WI38 (cell line): ENCODE measurements around the gene JCHAIN.
"Not testable (repeated sequence)": the region's sequence is repeated elsewhere in the genome, so short reads cannot be mapped to it uniquely, and the experiment has no call there.

Experiments used
- H3K4me3 ChIP-seq: 2 replicates; pipeline ENCODE4 v1.5.1; 2011; ENCODE audit warnings: low read depth, mild to moderate bottlenecking, control low read depth, low read length
- TF ChIP-seq, protein P1 (sequence below): IDR thresholded peaks from 2 replicates; pipeline ENCODE4 v1.5.1; 2012; ENCODE audit warnings: low read depth, mild to moderate bottlenecking, control low read depth, low read length

JCHAIN gene

DNA sequence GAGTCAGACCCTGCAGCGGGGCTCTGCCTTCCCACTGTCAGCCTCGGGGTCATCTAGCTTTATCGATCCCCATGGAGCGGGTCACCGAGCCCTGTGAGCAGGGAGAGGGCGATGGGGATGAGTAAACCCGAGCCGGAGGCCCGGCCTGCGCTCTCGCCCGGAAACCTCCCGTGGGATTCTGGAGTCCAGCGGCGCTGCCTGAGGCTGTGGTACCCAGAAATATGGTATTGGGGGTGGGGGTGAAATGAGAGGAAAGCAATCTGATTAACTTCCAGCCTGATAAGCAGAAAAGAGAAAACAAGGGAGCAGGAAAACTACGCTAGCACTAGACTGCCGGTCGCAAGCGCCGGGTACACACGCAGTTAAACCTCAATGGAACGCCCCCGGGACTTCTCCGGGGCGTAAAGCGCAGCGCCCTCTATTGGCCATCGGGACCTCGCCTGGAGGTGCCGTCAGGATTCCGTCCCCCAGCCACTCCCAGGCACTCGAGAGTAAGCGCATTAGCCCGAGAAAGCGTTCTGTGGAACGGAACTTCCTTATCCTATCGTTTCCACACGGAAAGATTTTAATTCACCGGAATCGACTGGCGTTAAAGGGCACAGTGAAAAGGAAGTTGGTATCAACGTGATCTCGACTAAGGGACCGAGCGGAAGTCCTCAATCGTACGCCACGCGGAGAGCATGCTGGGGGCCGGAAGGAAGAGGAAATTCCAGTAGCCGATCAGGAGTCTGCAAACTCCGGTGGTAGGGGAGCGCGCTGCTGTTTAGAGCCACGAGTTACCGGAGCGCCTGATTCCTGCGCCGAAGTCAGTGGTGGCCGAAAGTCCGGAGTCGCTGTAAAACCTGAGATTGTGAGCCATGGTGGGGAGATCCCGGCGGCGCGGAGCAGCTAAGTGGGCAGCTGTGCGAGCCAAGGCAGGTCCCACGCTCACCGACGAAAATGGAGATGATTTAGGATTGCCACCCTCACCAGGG lies 21.8 kb upstream of the JCHAIN start, which contains the start of gene UTP3:
UTP3 (plus strand) TSS at position 712 of the 974 bp plus-strand sequence; CDS start at position 858, 146 bp downstream.
- peak within 1 kb of the TSS; percentile 94 for H3K4me3 ChIP-seq
- TF ChIP-seq, protein P1, sequence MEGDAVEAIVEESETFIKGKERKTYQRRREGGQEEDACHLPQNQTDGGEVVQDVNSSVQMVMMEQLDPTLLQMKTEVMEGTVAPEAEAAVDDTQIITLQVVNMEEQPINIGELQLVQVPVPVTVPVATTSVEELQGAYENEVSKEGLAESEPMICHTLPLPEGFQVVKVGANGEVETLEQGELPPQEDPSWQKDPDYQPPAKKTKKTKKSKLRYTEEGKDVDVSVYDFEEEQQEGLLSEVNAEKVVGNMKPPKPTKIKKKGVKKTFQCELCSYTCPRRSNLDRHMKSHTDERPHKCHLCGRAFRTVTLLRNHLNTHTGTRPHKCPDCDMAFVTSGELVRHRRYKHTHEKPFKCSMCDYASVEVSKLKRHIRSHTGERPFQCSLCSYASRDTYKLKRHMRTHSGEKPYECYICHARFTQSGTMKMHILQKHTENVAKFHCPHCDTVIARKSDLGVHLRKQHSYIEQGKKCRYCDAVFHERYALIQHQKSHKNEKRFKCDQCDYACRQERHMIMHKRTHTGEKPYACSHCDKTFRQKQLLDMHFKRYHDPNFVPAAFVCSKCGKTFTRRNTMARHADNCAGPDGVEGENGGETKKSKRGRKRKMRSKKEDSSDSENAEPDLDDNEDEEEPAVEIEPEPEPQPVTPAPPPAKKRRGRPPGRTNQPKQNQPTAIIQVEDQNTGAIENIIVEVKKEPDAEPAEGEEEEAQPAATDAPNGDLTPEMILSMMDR, result peak; percentile 88

DNA sequence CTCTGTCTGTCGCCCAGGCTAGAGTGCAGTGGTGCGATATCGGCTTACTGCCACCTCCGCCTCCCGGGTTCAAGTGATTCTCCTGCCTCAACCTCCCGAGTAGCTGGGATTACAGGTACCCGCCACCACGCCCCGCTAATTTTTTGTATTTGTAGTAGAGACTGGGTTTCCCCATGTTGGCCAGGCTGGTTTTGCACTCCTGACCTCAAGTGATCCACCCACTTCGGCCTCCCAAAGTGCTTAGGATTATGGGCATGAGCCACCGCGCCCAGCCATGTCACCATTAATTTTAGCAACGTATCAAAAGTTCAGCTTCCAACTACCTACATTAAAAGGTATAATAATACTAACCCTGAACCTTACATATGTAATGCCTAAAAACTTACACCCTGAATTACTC lies 21.1 kb upstream of the JCHAIN start:
- peak overlapping the region; percentile 94 for H3K4me3 ChIP-seq
- TF ChIP-seq, protein P1, result no peak

DNA sequence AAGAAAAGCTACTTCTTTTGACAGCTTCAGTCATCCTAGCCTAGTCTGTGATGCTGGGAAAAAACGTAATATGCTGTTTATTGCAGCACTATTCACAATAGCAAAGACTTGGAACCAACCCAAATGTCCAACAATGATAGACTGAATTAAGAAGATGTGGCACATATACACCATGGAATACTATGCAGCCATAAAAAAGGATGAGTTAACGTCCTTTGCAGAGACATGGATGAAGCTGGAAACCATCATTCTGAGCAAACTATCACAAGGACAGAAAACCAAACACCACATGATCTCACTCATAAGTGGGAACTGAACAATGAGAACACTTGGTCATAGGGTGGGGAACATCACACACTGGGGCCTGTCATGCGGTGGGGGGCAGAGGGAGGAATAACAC lies 15.8 kb upstream of the JCHAIN start:
- H3K4me3 ChIP-seq, result not testable (repeated sequence)

DNA sequence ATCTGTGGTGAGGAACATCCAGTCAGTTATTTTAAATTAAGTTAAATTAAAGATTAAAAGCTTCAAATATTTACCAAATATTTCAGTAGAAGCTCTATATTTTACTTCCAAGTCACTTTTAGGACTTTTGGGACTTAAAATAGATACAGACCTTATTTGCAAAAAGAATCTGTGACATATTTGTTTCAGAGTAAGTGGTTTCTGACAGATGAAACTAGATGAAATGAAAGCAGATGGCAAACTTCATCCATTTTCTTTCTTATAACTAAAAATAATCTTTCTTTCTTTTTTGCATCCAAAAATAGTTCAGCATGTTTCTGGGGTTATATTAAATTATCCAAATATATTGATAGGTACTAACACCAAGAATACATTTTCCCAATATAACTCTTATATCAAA lies 15.4 kb upstream of the JCHAIN start:
- TF ChIP-seq, protein P1, result no peak
- no peak overlapping the region for H3K4me3 ChIP-seq

DNA sequence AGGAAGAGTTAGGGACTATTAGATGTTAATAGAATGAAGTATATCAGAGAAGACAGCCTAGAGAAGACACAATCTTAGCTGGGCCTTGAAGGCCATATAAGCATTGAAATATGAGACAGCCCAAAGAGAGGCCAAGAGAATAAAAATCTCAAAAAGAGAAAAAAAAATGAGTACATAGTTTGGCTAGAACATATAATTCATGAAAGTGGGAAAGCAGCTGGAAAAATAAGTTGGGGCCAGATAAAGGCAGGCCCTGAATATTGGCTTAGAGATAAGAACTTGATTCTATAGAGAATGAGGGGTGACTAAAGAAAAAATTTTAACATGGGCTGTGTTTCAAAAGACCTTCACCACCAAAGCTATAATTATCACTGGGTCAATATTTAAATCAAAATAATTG lies 14.6 kb upstream of the JCHAIN start:
- no peak overlapping the region for H3K4me3 ChIP-seq
- TF ChIP-seq, protein P1, result no peak

DNA sequence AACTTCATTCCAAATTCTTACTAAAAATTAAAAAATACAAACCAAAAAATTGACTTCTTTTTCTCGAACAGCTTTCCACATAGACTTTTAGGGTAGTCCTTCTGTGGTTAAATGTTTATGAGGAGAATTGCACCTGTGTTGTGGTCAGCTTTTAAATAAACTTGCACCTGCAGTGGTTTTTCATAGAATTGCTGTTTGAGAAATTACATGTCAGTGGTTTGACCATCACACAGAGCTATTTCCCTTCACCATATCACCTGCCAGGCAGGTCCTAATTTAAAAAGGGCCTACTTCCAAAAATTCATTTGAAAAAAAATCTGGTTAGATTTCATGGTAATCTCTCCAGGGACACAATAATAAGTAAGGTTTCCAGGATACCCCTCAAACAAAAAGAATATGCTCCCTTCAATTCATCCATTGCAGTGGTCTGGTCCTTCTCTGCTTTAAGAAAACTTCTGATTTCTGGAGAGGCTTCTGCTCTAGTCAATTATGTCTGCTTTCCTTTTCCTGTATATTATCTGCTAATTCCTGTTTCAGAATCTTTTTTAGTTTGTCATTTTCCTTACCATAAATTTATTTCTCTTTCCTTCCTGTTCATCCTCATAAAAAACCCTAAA lies 12.2 kb upstream of the JCHAIN start:
- TF ChIP-seq, protein P1, result no peak
- H3K4me3 ChIP-seq, result no peak overlapping the region

DNA sequence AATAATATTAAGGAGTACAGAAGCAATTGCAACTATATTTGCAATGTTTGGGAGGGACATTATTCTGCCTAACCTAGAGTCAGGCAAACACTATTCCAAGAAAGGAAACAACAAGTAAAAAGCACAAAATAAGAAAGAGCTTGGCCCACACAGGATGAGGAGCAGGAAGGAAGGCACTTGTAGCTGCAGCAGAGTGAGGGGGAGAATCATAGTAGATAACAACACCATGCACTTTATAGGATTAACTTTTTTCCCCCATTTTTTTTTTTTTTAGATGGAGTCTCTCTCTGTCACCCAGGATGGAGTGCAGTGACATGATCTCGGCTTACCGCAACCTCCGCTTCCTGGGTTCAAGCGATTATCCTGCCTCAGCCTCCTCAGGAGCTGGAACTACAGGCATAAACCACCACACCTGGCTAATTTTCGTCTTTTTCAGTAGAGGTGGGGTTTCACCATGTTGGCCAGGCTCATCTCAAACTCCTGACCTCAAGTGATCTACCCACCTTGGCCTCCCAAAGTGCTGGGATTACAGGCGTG lies 10.3 kb upstream of the JCHAIN start:
- TF ChIP-seq, protein P1, result no peak
- H3K4me3 ChIP-seq, result no peak overlapping the region
